SU-DHL-6 (cell line): ENCODE data around the gene ARHGEF4.

Experiments
- CTCF ChIP-seq: fragments of 200-600 bp; sonication (generic); IDR thresholded peaks from one replicate; pipeline ENCODE4 v1.5.1; 2017; ENCODE audit warnings: antibody characterized with exemption, mild to moderate bottlenecking, low read length, moderate library complexity; ENCODE audit not compliant: insufficient read depth, poor library complexity, severe bottlenecking
- EZH2phosphoT487 ChIP-seq: fragments of 200-600 bp; sonication (generic), shearing (Covaris generic); conservative IDR thresholded peaks from 2 replicates; pipeline ENCODE4 v1.6.1; 2018; ENCODE audit warnings: mild to moderate bottlenecking, antibody characterized with exemption, low read length, moderate library complexity, mixed read lengths

- no peak for TF ChIP-seq CTCF
- no peak for TF ChIP-seq EZH2phosphoT487
Observed at GRCh38 chr2:130806370-130806769, 30.3 kb upstream of the ARHGEF4 start.
